CD4-positive, CD25-positive, alpha-beta regulatory T cell (primary cell): ENCODE measurements around the gene OR4C3. TPM values are rescaled to one million over a fixed set of nuclear protein-coding genes. Genes with fewer than 3 reads are reported as not detected.
"Not testable (repeated sequence)": the region's sequence is repeated elsewhere in the genome, so short reads cannot be mapped to it uniquely, and the experiment has no call there.

Experiments used
- ATAC-seq, 2 donors: fragments of 150-1000 bp; cut with Tn5 transposase; one replicate each; pipeline ENCODE4 v1.10.0; 2021; ENCODE audit warnings: low read depth in 2 of 2, moderate number of reproducible peaks in 2 of 2, moderate library complexity in 1 of 2
- DNase-seq, 3 donors: peaks; one replicate each; pipeline versions ENCODE4 v3.0.0 to v3.0.0-alpha.2; 2012 to 2022; ENCODE audit warnings: mixed read lengths in 1 of 3
- H3K27ac ChIP-seq: one replicate; pipeline ENCODE4 v1.7.0; 2013; ENCODE audit warnings: mild to moderate bottlenecking, low read length; ENCODE audit not compliant: insufficient read depth, poor library complexity, severe bottlenecking
- H3K27me3 ChIP-seq: one replicate; pipeline ENCODE4 v1.7.0; 2013; ENCODE audit warnings: low read length; ENCODE audit not compliant: control insufficient read depth, insufficient read depth
- H3K36me3 ChIP-seq: one replicate; pipeline ENCODE4 v1.7.0; 2013; ENCODE audit warnings: mild to moderate bottlenecking, low read length, moderate library complexity; ENCODE audit not compliant: control insufficient read depth, insufficient read depth
- H3K4me1 ChIP-seq: 2 replicates; pipeline ENCODE4 v1.7.0; 2013; ENCODE audit warnings: mild to moderate bottlenecking, low read length; ENCODE audit not compliant: insufficient read depth, control insufficient read depth, poor library complexity, severe bottlenecking
- H3K4me3 ChIP-seq: one replicate; pipeline ENCODE4 v1.7.0; 2013; ENCODE audit warnings: low read depth, mild to moderate bottlenecking, low read length, moderate library complexity
- H3K9me3 ChIP-seq, 2 experiments: 1 replicate in 1 of 2; 2 replicates in 1 of 2; pipeline ENCODE4 v1.7.0; 2013; ENCODE audit warnings: low read length in 2 of 2, mild to moderate bottlenecking in 1 of 2, moderate library complexity in 1 of 2; ENCODE audit not compliant: control insufficient read depth in 2 of 2
- H3K27ac Mint-ChIP-seq, 3 donors: one replicate each; pipeline ENCODE4 v1.8.0; 2020 to 2022; ENCODE audit warnings: mild to moderate bottlenecking in 3 of 3, mixed read lengths in 3 of 3, moderate library complexity in 2 of 3
- H3K27me3 Mint-ChIP-seq: one replicate; pipeline ENCODE4 v1.8.0; 2022; ENCODE audit warnings: mild to moderate bottlenecking, mixed read lengths
- H3K36me3 Mint-ChIP-seq: one replicate; pipeline ENCODE4 v1.8.0; 2020; ENCODE audit warnings: mixed read lengths
- H3K4me1 Mint-ChIP-seq, 4 donors: one replicate each; pipeline ENCODE4 v1.8.0; 2020 to 2022; ENCODE audit warnings: mixed read lengths in 4 of 4, mild to moderate bottlenecking in 1 of 4
- H3K4me3 Mint-ChIP-seq, 4 donors: one replicate each; pipeline ENCODE4 v1.8.0; 2020 to 2022; ENCODE audit warnings: mild to moderate bottlenecking in 4 of 4, mixed read lengths in 4 of 4, moderate library complexity in 3 of 4
- H3K9me3 Mint-ChIP-seq, 7 donors: one replicate each; pipeline ENCODE4 v1.8.0; 2020 to 2022; ENCODE audit warnings: mixed read lengths in 7 of 7, mild to moderate bottlenecking in 3 of 7, moderate library complexity in 2 of 7
- polyA plus RNA-seq, 4 donors: library from polyadenylated mRNA; unstranded; fragments of 300-500 nt; fragmentation: Illumina TruSeq; gene quantifications; one replicate each; pipeline ENCODE4 v1.2.3, GENCODE V29; 2021
- total RNA-seq: library from RNA; stranded (reverse); gene quantifications from one replicate; pipeline ENCODE4 v1.2.3, GENCODE V29; 2022

OR4C3 gene
- total and polyA plus RNA-seq, 5 donors from 2014 or later, result not detected

DNA sequence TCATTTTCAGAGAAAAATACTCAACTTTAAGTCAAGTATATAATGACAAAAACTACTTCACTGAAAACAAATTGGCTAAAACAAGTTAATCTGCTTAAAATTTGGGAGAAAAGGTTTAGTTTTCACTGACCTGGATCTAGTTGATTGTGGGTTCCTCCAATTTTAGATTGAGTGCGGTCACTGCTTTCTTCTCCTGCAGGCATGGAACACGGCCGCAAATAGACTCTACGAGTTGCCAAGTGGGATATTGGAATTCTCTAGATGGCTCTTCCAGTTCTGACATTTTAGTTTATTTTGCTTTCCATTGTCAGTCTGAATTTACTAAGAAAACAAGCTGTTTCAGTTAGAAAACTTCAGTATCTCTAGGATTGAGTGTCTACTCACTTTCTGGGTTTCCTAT is 29.3 kb downstream of the OR4C3 start:
- no peaks in the 10 kb centered on the region for H3K36me3 Mint-ChIP-seq
- DNase-seq, result no peak
- H3K27me3 ChIP-seq, result no peaks in the 10 kb centered on the region
- H3K9me3 ChIP-seq, result peaks cover 0 to 2% of the 10 kb centered on the region in 2 experiments
- no peaks in the 10 kb centered on the region for H3K36me3 ChIP-seq
- no peak overlapping the region for H3K27ac Mint-ChIP-seq
- H3K27me3 Mint-ChIP-seq, result peaks cover 5% of the 10 kb centered on the region
- no peaks in the 10 kb centered on the region for H3K4me1 ChIP-seq
- no peak overlapping the region for H3K27ac ChIP-seq
- H3K4me1 Mint-ChIP-seq, result no peaks in the 10 kb centered on the region
- H3K4me3 Mint-ChIP-seq, result no peak overlapping the region
- ATAC-seq, result no peak
- peaks cover 0 to 16% (median 3%) of the 10 kb centered on the region in 7 donors for H3K9me3 Mint-ChIP-seq
- no peak overlapping the region for H3K4me3 ChIP-seq

DNA sequence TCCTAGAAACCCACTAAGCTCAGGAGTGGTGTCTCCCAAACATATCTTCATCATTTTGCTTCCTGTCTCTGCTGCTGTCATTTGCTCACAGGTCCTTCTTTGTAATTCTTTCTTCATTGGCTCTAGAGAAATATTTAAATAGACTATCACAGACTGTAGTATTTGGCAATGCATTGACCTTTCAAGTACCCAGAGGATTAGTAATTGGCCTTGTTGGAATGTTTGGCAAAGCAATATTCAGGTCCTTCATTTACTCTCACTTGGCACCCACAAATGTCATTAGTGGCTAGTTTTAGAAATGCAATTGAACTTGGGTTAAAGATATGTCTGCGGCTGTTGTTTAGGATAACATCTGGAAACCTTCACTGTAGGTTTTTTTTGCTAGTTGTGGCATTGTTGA is 30.0 kb downstream of the OR4C3 start:
- H3K9me3 Mint-ChIP-seq, result peaks cover 0 to 16% (median 3%) of the 10 kb centered on the region in 7 donors
- ATAC-seq, result no peak
- no peaks in the 10 kb centered on the region for H3K36me3 Mint-ChIP-seq
- no peaks in the 10 kb centered on the region for H3K4me1 Mint-ChIP-seq
- H3K4me3 ChIP-seq, result no peak overlapping the region
- H3K27me3 ChIP-seq, result no peaks in the 10 kb centered on the region
- DNase-seq, result no peak
- peaks cover 5% of the 10 kb centered on the region for H3K27me3 Mint-ChIP-seq
- H3K4me1 ChIP-seq, result no peaks in the 10 kb centered on the region
- H3K9me3 ChIP-seq, result peaks cover 0 to 2% of the 10 kb centered on the region in 2 experiments
- no peak overlapping the region for H3K27ac ChIP-seq
- no peak overlapping the region for H3K27ac Mint-ChIP-seq
- no peak overlapping the region for H3K4me3 Mint-ChIP-seq
- H3K36me3 ChIP-seq, result no peaks in the 10 kb centered on the region

DNA sequence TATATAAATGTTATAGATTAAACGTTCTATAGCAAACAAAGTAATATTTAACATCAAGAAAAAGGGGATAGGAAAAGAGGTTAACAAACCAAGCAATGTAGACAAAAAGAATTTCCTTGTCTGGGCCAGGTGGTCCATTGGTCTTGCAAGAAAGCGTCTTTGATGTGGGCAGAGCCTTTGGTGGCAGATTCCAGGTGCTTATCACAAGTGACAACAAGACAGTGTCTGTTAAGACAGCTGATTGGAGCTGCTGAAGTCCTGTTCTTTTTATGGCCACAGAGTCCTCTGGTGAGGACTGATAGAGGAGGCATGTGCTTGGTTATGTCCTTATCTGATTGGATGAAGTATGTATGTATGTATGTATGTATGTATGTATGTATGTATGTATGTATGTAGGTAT is 36.6 kb downstream of the OR4C3 start:
- H3K9me3 Mint-ChIP-seq, result peaks cover 0 to 13% (median 2%) of the 10 kb centered on the region in 7 donors
- not testable (repeated sequence) for H3K4me1 Mint-ChIP-seq, H3K36me3 Mint-ChIP-seq, H3K4me1 ChIP-seq, DNase-seq, H3K27ac ChIP-seq, H3K4me3 Mint-ChIP-seq, H3K27me3 ChIP-seq, H3K27me3 Mint-ChIP-seq, H3K27ac Mint-ChIP-seq, H3K9me3 ChIP-seq, H3K36me3 ChIP-seq, H3K4me3 ChIP-seq, ATAC-seq

DNA sequence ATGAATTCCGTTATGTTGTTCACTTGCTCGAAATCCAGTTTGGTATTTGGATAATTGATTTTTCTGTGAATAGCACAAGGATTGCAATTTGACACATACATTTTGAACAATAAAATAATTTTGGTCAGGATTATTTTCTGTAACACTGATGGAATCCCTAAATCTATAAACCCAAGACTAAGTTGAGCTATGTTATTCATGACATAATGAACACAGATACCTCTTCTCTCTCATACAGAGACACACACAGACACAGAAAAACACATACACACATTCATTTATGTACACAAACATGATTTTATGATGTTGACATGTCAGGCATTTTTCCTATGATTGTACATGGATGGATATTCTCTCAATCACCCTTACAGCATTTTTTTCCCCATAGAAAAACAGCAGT is 41.6 kb downstream of the OR4C3 start, which contains the start of gene OR4C5:
Gene OR4C5, minus strand, starts transcription at position 101 of the 400 bp plus-strand sequence. Its CDS starts 0 bp downstream, at position 101.
- Mint-ChIP-seq H3K36me3 (no peaks in the 10 kb centered on the region), H3K9me3 (peaks cover 0 to 4% (median 0%) of the 10 kb centered on the region in 7 donors), H3K4me3 (no peak within 1 kb of the TSS), H3K27me3 (no peaks in the 10 kb centered on the region), H3K4me1 (no peaks in the 10 kb centered on the region), H3K27ac (no peak within 1 kb of the TSS)
- DNase-seq, result no peak
- Histone ChIP-seq H3K27ac (no peak within 1 kb of the TSS), H3K9me3 (no peaks in the 10 kb centered on the region), H3K36me3 (no peaks in the 10 kb centered on the region), H3K27me3 (peaks cover 2% of the 10 kb centered on the region), H3K4me1 (no peaks in the 10 kb centered on the region), H3K4me3 (no peak within 1 kb of the TSS)
- ATAC-seq, result no peak

Other genes starting within 250 kb of the OR4C3 start
- not detected for gene OR4B1, start 108.1 kb upstream of the OR4C3 start, total RNA-seq
- not detected for gene OR4B1, start 108.1 kb upstream of the OR4C3 start, polyA plus RNA-seq
- gene OR4X2, start 79.8 kb upstream of the OR4C3 start, total RNA-seq, result not detected
- not detected for gene OR4X2, start 79.8 kb upstream of the OR4C3 start, polyA plus RNA-seq
- not detected for gene OR4X1, start 61.1 kb upstream of the OR4C3 start, total RNA-seq
- not detected for gene OR4X1, start 61.1 kb upstream of the OR4C3 start, polyA plus RNA-seq
- gene OR4S1, start 18.7 kb upstream of the OR4C3 start, total RNA-seq, result not detected
- not detected for gene OR4S1, start 18.7 kb upstream of the OR4C3 start, polyA plus RNA-seq
- gene OR4C5, start 41.5 kb downstream of the OR4C3 start, total RNA-seq, result not detected
- not detected for gene OR4C5, start 41.5 kb downstream of the OR4C3 start, polyA plus RNA-seq
- not detected for gene OR4A47, start 163.9 kb downstream of the OR4C3 start, total RNA-seq
- not detected for gene OR4A47, start 163.9 kb downstream of the OR4C3 start, polyA plus RNA-seq